GM18508 (cell line): ENCODE results near the gene RAB34.

ENCODE experiments used
- ATAC-seq: cut with Tn5 transposase; IDR thresholded peaks from one replicate; pipeline ENCODE4 v1.9.1; 2021; ENCODE audit warnings: moderate number of reproducible peaks; ENCODE audit not compliant: insufficient read depth, unreplicated experiment

RAB34 gene, protein sequence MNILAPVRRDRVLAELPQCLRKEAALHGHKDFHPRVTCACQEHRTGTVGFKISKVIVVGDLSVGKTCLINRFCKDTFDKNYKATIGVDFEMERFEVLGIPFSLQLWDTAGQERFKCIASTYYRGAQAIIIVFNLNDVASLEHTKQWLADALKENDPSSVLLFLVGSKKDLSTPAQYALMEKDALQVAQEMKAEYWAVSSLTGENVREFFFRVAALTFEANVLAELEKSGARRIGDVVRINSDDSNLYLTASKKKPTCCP

DNA sequence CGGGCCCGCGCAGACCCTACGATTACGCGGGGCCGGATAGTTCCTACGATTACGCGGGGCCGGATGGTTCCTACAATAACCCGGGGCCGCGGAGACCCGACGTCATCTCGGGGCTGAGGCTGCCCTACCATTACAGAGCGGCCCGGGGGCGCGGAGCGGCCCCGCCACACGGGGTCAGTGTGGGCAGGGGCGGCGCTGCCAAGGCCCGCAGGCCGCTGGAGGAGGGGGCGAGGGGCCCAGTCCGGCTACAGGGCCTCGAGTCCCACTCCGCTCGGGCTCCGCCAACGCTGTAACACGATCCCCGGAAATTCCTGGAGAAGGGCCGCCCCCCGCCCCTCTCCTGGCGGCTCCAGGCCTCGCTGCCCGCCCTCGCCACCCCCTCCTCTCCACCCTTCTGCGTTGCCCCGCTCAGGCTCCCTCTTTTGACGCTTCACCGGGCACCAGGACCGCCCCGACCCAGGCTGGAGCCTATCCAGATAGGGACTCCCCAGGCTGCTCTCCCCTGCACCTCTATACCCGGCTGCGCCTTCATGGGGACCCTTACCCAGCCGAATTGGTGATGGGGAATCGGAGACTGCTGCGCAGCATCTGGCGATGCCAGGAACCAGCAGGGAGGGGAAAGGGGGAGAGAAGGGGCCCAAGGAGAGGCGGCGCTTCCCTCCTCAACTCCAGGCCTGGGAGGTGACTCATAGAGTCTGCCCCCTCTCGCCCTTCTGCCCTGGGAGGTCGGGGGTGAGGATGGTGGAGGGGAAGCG is at the start of gene RAB34:
Gene RAB34, minus strand, starts transcription at position 291 of the 755 bp plus-strand sequence. CDS start 602 bp downstream, outside the sequence.
- ATAC-seq: no peak

- no peak for ATAC-seq
Observed at GRCh38 chr17:28765038-28765437, 47.4 kb upstream of the RAB34 start.

DNA sequence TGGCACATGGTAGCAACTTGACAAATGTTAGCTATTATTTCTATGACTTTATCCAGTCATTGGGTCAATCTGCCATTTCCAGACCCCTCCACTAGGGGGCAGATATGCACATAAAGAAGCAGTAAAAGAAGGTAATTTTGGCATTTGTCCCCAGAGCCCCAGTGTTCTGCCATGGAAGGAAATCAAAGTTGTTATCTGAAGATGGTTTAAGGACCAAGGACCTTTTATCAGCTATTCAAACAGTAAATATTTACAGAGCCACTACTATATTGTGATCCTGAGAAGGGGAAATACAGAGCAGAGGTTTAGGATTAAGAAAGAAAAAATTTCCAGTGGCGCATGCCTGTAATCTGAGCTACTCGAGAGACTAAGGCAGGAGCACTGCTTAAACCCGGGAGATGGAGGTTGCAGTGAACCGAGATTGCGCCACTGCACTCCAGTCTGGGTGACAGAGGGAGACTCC is 46.2 kb upstream of the RAB34 start:
- no peak for ATAC-seq

- ATAC-seq: no peak
Observed at GRCh38 chr17:28763137-28763799, 45.6 kb upstream of the RAB34 start.

- ATAC-seq: no peak
Observed at GRCh38 chr17:28760601-28761562, 43.2 kb upstream of the RAB34 start.

DNA sequence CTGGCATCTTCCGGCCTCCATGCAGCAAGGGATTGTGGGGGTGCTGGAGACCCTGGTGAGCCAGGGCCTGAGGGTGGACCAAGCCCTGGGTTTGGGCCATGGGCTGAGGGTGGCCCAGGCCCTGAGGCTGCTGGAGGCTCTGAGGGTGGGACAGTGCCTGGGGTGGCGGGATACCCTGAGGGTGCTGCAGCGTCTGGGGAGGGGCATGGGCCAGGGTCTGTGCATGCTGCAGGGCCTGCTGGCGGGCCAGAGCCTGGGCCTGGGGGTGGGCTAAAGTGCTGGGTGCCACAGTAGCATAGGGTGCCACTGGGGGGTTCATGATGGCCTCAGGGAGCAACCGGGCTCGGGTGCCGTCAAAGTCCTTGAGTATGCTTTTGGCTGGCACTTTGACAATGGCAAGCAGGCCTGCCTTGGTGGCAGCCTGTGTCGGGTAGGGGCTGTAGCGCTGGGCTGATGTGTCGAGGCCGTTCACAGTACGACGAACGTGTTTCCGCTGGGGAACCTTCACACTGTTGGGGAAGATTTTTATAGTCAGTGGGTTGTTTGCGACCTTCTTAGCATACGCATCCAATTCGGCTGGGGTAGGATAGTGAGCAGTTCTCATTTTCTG is 41.7 kb upstream of the RAB34 start:
- ATAC-seq: no peak

DNA sequence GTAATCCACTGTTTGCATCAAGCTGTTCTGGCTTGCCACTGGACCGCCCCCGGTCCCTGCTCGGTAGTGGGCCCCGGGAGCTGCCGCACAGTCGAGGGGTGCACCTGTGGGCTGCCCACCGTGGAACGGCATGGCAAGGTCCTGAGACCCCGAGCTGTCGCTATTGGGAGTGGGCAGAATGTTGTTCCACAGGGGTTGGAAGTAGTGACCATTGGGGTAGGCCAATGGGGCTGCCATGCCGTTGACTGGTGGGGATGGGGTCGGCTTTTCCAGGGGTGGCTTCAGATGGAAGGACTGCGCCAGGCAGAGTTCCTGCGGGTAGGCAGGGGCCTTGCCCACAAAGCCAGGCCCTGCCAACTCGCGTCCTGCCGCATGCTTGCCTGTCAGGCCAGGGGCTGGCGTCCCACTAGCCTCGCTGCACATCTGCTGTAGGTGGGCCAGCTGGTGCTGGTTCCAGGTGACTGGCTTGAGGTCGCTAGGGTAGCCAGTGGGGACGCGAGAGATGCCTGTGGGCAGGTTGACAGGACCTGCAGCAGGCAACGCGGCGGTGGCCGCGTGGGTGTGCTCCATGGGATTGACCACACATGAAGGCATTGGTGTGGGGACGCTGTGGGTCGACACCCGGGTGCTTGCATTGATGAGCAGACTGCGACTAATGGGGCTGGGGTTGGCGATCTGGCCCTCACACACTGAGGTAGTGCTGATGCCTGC is 40.9 kb upstream of the RAB34 start:
- no peak for ATAC-seq

DNA sequence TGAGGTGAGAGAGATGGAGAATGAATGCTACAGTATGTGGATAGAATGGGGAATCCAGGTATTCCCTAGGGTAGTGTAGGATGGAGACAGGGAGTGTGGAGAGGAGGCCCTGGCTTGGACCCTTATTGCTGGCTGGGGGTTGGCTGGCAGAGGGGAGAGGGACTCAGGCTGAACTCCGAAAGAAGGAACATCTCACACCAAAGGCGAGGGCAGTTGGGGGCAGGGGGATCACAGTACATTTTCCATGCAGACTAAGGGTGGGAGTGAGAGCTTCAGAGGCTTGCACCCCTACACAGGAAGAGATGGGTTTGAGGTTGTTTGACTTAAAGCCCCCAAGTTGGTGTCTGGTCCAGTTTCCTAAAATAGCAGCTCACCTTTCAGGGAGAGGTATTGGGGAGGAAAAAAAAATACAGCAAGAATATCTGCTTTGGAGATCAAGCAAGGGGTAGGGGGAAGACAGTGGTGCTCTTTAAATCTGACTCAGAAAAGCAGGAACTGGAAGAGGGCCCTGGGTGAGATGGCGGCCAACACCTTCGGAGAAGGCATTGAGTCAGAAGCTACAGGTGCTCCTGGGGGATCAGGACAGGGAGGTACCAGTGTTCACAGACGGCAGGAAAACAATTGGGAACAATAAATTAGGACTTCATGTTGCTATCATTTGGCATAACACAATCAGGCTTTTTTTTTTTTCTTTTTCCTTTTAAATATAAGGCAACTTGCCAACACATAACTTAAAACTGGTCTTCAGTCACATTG is 38.6 kb upstream of the RAB34 start:
- no peak for ATAC-seq

DNA sequence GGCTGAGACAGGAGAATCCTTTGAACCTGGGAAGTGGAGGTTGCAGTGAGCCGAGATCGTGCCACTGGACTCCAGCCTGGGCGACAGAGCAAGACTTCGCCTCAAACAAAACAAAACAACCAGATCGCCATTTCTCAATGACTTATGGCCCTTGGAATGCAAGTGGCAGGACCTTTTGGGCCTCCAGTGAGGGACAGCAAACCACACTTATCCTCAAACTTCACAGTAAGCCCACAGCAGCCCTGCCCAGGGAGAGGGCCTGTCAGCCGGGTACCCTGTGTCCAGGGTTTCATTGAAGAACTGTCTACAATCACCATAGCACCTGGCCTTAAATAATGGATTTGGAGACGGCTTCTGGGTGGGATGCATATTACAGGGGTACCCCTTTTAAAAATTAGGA is 37.8 kb upstream of the RAB34 start:
- ATAC-seq: no peak

GRCh38 chr17:28751600-28752366 is 34.1 kb upstream of the RAB34 start:
- ATAC-seq: no peak

- ATAC-seq: peak; percentile 48
Observed at GRCh38 chr17:28750178-28751047, 32.7 kb upstream of the RAB34 start.

GRCh38 chr17:28749516-28750177 is 32.0 kb upstream of the RAB34 start:
- ATAC-seq: no peak

DNA sequence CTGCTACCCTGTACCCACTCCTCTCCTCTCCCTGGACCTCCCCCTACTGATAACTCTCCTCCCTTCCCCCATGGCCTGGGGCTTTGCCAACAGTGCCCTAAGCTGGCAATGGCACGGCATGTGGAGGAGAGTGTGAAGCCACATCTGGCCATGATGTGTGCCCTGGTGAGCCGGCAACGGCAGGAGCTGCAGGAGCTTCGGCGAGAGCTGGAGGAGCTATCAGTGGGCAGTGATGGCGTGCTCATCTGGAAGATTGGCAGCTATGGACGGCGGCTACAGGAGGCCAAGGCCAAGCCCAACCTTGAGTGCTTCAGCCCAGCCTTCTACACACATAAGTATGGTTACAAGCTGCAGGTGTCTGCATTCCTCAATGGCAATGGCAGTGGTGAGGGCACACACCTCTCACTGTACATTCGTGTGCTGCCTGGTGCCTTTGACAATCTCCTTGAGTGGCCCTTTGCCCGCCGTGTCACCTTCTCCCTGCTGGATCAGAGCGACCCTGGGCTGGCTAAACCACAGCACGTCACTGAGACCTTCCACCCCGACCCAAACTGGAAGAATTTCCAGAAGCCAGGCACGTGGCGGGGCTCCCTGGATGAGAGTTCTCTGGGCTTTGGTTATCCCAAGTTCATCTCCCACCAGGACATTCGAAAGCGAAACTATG is 31.3 kb upstream of the RAB34 start:
- no peak for ATAC-seq

- no peak for ATAC-seq
Observed at GRCh38 chr17:28747801-28748750, 30.4 kb upstream of the RAB34 start.
